ENCODE results near the gene VIPR2.
"Not testable (repeated sequence)": the region's sequence is repeated elsewhere in the genome, so short reads cannot be mapped to it uniquely, and the experiment has no call there.

Gene VIPR2, protein sequence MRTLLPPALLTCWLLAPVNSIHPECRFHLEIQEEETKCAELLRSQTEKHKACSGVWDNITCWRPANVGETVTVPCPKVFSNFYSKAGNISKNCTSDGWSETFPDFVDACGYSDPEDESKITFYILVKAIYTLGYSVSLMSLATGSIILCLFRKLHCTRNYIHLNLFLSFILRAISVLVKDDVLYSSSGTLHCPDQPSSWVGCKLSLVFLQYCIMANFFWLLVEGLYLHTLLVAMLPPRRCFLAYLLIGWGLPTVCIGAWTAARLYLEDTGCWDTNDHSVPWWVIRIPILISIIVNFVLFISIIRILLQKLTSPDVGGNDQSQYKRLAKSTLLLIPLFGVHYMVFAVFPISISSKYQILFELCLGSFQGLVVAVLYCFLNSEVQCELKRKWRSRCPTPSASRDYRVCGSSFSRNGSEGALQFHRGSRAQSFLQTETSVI

DNA sequence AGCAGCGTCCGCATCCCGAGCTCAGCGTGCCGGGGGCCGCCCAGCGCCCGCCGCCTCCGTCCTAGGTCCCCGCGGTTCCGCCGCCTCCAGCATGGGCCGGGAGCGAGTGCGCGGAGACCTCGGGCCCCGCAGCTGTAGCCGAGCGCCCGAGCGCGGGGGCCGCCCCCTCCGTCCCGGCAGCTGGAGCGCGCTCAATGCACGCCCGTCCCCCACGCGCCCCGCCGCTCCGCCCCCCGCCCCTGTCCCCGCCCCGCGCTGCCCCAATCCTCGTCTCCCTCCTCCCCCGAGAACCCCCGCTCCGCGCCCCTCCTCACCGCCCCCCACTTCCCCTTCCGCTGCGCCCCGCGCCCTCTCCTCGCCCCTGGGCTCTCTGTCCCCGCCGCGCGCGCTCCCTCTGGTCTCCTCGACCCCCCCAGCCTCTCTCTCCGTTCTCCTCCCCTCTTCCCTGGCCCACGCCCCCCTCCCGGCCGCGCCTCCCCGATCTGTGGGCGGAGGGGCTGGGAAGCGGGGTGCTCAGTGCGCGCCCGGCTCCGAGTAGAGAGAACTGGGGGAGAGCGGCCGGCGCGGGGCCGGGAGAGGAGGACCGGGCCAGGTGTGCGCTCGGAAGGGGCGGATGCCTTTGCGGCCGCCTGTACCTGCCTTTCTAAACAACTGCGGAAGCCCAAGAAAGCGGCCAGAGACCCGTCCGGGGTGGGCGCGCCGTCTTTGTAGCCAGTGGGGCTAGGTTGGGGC, at the start of gene VIPR2:
Gene VIPR2 (minus strand): TSS at position 110 of the 732 bp plus-strand sequence. CDS start 96 bp downstream, at position 14.
- DNase-seq (ENCODE audit: low read depth): peak; percentile 22

DNA sequence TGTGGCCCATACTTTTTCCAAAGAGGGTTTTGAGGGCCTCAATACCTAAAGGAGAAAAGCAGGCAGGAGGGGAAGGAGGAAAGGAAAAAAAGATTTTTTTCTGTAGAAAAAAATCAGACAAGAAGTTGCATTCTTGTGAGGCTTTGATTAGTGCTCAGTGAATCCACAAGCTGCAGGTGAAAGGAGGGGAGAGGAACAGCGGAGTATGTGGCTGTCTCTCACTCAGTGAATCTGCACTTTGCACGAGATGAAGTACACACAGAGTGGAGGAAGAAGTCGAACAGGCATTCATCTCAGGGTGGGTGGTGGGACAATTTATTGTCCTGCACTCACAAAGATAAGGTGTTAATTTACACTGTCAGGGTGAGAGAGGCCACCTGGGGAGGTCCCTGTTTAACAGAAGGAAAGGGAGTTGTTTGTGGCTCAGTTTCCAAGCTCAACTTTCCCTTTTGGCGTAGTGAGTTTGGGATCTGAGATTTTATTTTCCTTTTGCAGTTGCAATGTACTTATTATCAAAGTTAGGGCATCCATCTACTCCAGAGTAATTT, 49.0 kb upstream of the VIPR2 start:
- DNase-seq (ENCODE audit: low read depth): no peak

DNA sequence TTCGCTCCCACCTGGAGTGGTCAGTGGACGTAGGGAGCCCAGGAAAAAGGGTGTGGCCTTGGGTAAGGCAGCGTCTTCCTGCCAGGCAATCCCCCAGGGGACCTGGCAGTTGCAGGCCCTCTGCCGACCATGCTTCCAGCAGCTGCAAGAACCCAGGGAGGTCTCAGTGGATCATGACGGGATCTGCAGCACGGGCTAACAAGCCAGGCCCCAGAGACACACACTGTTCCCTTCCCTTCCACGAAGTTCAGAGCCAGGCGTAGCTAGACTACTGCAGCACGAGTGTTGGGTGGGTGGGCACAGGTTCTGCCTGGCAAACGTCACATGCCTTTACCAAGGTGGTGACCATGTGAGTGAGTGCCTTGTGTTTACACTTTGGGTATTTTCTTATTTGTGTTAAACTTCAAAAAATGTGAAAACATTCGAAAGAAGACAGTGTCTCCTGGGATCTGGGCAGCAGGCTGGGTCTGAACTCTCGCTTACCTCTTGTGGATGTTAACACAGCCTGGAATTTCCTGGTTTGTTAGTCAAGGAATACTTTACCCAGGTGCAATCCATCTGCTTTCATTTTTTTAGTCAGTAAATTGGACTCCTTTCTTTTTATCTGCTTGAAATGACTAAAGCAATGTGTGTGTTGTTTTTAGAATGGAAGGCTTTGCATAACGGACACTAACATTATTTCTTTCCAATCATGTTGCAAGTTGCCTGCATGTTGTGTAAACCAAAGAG, 48.2 kb upstream of the VIPR2 start:
- DNase-seq (ENCODE audit: low read depth): no peak

DNA sequence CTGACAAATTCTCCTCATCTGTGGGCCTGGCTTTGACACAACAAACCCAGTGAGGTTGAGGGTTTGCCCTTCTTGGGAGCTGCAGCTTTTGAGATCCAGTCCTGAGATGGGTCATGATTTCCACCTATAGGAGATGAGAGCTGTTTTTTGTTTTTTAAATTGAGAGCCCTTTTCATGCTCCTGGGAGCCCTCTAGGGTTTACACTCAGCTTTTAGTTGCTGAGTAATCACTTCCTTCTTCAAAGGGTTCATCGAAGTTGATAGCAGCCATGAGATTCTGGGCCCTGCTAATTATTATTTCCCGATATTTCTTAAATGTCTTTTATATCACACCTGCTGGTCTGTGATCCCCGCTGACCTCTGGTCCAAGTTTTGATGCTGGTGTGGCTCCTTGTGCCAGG, 47.3 kb upstream of the VIPR2 start:
- DNase-seq (ENCODE audit: low read depth): no peak

DNA sequence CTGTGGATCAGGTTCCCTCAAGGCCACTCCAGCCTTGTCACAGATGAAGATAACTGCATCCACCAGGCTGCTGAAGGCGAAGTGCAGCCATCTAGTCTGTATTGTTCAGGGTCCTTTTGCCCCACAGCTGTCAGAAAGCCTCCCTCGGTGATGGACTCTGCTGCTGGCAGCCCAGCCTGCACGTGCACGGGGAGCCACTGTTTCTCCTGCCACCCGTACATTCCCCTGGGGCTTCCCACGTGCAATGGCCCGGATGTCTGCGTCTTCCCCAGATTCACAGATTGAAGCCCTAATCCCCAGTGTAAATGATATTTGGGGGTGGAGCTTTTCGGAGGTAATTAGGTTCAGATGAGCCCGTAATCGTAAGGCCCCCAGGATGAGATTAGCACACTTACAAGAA, 46.6 kb upstream of the VIPR2 start:
- DNase-seq (ENCODE audit: low read depth): no peak

DNA sequence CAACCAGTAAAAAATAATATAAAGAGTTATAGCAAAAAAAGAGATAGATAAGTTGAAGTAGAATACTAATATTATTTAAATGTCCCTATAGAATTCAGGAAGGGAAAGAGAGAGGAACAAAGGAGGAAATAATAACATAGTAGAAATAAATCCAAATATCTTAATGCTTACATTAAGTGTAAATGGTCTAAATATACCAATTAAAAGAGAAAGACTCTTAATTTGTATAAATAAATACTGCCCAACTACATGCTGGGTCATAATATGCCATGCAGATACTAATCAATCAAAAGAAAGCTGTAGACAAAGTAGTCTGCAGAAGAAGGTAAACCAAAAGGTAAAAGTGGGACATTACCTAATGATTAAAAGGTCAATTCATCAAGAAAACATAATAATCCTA, 43.3 kb upstream of the VIPR2 start:
- DNase-seq (ENCODE audit: low read depth): no peak

DNA sequence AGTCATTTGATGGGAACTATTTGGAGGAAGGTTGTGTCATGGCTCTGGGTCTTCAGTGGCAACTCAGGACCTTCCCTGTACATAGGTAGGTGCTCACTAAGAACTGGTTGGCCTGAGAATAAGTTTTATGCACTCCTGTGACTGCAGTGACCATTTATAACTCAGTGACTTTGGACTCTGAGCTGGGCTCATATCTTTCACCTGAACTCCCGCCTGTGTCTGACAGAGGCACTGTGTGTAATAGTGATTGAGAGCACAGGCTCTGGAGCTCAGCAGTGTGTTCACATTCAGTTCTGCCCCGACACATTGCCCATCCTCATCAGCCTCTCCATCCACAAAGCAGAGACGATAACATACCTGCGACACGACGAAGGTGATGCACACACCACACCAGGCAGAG, 34.6 kb upstream of the VIPR2 start:
- DNase-seq (ENCODE audit: low read depth): no peak

DNA sequence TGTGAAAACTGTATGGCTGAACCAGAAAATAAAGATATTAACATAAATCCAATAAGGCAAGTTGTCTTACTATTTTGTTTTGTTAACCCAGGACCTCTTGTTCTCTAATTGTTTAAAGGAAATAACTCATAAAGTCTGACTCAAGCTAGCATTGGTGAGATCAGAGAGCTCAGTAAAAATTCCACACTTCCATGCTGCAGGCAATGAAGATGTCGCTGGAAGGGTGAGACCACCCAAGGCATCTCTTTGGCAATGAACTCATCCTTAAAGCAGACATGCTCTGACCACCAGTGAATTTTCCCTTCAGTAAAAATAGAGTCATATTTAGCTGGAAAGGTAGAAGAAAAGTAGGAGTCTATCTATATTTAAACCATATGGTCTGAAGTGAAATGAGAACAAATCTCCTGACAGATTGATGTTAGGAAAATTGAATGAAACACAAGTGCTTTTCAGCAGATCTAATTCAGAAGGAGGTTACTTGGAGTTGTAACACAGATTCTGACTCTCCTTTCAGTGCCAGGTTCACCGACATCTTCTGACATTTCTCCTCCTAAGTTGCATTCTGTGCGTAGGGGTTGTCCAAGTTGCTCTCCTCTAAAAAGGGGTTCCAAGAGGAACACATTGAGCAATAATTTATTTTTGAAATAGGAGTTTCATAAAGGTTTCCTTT, 32.8 kb upstream of the VIPR2 start:
- no peak for DNase-seq (ENCODE audit: low read depth)

DNA sequence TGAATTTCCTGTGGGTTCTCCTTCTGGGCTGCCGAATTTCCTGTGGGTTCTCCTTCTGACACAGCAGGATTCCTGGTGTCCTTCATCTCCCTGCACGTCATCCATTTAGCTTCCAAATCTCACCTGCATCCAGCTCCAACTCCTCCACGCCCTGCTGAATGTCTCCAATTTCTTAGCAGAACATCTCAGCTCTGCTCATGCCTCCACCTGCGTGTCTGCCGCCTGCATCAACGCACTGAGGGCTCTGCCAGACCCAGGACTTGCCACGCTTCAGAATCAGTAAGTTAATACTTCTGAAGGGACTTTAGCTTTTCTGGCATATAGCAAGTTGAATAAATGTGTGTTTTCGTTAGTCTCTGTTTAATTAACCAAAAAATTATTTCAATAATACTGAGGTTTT, 31.1 kb upstream of the VIPR2 start:
- no peak for DNase-seq (ENCODE audit: low read depth)

DNA sequence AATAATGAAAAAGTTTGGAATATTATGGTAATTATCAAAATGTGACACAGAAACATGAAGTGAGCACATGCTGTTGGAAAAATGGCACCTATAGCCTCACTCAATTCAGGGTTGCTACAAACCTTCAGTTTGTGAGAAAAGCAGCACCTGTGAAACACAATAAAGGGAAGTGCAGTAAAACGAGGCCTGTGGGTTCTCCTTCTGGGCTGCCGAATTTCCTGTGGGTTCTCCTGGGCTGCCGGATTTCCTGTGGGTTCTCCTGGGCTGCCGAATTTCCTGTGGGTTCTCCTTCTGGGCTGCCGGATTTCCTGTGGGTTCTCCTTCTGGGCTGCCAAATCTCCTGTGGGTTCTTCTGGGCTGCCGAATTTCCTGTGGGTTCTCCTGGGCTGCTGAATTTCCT, 30.4 kb upstream of the VIPR2 start:
- not testable (repeated sequence) for DNase-seq (ENCODE audit: low read depth)

DNA sequence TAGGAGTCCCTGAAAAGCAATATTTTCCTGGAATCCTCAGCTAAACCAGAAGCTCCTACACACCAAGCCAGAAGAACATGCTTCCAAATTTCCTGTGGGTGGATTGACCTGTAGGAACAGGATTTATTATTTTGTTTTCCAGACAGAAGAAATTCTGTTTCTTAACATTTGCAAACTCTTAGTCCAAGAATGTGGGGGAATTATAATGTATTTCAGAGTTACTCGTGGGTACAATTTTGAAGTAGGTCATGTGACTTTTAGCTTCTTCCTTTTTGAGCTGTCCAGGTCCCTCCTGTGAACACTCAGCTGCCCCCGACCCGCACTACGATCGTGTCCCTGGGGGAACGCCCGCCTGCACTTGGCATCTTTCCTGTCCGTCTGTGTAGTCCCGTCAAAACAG, 27.7 kb upstream of the VIPR2 start:
- no peak for DNase-seq (ENCODE audit: low read depth)

DNA sequence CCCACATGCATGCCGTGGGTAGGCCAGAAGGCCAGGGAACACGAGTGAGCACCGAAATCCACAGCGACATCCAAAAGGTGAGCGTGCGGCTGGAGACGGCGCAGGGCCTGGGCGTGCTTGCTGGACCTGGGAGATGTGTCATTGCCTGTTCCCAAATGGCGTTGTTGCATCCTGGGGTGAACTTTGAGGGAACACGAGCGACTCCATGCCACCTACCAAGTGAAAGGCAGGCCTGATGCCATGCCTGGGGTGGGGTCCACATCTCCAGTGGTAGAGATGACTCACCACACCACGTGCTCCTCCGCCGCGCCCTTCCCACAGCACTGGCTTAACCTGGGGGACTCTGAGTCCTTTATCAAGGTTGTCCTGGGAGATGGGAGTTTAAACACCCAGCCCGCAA, 24.7 kb upstream of the VIPR2 start:
- DNase-seq (ENCODE audit: low read depth): no peak

DNA sequence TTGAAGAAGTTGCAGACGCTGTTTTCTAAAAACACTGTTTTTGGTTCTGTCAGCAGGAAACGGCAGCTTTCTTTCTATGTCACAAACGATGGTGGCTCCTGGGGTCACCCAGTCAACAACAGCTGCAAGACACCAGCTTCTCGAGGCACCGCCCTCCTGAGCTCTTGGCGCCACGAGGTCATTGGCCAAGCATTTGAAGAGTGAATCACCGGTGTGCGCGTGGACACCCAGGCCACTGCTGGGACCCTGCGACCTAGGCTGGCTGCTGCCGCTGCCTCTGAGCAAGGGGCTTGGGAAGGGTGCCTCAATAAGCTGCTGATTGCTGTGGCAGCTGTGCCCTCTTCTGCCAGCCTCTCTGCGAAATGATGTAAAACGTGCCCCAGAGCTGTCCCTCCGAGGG, 22.5 kb upstream of the VIPR2 start:
- DNase-seq (ENCODE audit: low read depth): no peak

DNA sequence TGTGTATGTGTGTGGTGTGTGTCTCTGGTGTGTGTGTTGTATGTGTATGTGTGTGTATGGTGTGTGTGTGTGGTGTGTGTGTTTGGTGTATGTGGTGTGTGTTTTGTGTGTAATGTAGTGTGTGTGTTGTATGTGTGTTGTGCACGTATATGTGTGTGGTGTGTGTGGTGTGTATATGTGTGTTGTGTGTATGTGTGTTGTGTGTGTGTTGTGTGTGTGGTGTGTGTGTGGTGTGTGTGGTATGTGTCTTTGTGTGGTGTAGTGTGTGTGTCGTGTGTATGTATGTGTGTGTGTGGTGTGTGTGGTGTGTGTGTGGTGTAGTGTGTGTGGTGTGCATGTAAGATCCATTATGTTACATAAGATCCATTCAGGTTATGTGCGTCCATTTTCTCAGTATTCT, 21.9 kb upstream of the VIPR2 start:
- no peak for DNase-seq (ENCODE audit: low read depth)

DNA sequence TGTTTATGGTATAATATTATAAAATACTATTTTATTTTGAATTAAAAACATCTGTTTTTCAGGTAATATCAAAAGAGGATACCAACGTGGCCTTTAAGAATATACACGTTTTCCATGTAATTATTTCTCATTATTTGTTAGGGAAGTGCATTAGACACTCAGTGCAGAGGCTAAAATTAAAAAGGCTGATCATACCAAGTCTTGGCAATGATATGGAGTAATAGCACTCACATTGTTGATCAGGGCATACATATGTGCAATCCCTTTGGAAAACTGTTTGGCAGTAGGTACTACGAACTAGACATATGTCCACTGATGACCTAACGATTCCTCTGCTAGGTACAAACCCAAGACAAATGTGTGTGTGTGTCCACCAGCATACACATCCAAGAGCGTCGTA, 20.7 kb upstream of the VIPR2 start:
- no peak for DNase-seq (ENCODE audit: low read depth)

DNA sequence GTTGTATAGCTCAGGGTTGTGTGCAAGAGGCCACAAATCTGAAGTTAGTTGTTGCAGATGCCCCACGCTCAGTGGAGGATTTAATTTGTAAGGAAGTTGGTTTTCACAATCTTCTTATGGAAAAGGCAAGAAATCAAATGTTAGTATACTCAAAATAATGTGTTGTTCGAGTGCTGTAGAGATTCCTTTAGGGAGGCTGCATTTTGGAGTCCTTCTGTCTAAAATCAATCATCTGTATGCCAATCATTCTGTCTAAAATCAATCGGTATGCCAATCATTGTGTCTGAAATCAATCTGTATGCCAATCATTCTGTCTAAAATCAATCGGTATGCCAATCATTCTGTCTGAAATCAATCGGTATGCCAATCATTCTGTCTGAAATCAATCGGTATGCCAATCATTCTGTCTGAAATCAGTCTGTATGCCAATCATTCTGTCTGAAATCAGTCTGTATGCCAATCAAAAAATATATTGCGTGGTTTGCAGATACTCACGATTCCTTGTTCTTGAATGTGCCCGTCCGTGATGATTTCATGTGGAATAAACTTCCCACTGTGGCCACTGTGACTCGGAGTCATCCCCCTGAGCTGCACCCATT, 19.1 kb upstream of the VIPR2 start:
- DNase-seq (ENCODE audit: low read depth): not testable (repeated sequence)

DNA sequence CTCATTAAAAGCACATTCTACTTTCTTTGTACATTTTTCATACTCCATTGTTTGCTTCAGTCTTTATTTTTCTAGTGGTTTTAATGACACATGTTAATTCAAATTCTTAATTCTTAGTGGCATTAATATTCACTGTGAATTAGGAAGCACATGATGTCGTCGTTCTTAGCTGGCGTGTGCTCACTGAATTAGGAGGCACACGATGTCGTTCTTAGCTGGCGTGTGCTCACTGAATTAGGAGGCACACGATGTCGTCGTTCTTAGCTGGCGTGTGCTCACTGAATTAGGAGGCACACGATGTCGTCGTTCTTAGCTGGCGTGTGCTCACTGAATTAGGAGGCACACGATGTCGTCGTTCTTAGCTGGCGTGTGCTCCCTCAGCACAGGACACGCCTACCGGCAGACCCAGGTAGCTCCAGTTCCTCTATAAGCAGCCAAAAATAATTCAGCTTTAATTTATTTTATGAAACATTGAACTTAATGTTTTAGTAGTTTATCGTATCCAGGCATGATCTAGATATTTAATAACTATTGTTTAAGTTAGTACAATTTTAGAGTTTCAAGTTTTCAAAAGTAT, 17.5 kb upstream of the VIPR2 start:
- not testable (repeated sequence) for DNase-seq (ENCODE audit: low read depth)

DNA sequence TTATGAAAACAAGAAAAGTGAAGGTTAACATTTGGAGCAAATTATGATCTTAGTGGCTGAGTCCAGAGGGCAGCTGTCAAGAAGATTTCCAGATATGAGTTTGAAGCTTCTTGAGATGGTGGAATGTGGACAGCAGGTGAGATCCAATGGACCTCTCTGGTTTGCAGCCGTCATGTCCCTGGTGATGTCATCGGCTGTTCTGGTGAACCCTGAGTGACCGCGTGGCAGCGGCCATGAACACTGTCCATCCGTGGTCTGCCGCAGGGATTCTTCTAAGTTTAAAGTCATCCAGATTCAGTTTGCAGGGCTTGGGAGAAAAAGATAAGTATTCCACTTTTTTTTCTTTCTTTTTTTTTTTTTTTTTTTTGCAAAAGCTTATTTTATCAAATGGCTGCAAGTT, 15.8 kb upstream of the VIPR2 start:
- no peak for DNase-seq (ENCODE audit: low read depth)

DNA sequence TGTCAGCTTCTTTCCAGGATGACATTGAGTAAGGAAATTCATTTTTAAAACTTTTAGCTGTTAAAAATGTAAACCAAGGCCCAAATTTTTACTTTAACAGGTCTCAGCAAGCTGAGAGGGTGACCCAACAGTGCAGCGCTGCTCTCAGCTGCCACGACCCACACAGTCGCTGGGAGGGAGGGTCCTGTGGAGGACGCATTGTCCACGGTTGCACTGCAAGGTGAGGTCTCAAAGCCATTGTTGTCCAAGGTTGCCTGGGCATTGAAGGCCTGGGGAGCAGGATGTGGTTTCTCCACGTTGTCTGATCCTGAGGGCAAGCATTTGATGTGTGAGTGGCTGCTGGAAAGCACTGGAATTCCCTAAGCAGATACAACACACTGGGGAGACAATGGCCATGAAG, 15.1 kb upstream of the VIPR2 start:
- no peak for DNase-seq (ENCODE audit: low read depth)

DNA sequence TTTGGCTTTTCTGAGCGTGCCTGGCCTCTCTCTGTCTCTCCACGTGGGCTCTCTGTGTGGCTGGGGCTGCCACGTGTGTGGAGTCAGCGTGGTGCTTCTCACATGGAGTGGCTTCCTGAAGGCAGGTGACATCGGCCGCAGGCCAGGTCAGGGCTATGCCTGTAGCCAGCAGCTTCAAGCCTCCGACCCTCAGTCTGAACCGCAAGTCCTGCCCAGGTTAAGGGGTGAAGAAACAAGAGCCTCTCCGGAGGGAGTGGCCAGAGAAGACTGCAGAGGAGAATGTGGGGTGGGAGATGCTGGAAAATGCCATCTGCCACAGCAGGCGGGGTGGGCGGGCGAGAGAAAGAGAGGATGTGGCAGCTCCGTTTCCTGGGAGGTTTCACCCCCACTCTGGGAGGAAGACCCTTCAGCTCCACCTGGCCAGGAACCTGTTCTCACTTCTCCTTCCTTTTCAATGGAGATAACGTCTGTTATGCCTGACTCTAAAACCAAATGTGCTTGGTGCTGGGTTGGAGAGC, 14.3 kb upstream of the VIPR2 start:
- DNase-seq (ENCODE audit: low read depth): no peak

Measured in stimulated activated CD8-positive, alpha-beta memory T cell treated with anti-CD3 and anti-CD28 coated beads, Interleukin-4, amount 100 ng/mL, for 24 hours (primary cell).